Left ventricle myocardium inferior (tissue), 1 donor: ENCODE data around the gene LPCAT2. TPM values are rescaled to one million over a fixed set of nuclear protein-coding genes. Genes with fewer than 3 reads are reported as not detected.
A peak's percentile ranks its signal among the peaks of the same experiment; 100 is the strongest.

Experiments
- DNase-seq: peaks from one replicate; pipeline ENCODE4 v3.0.0-alpha.2; 2020
- H3K27ac ChIP-seq: fragments of 200-600 bp; replicated peaks from 2 replicates; pipeline ENCODE4 v1.8.0; 2021
- H3K27me3 ChIP-seq: fragments of 200-600 bp; 2 replicates; pipeline ENCODE4 v1.8.0; 2021; ENCODE audit warnings: low read depth
- H3K36me3 ChIP-seq: fragments of 200-600 bp; 2 replicates; pipeline ENCODE4 v1.8.0; 2021
- H3K4me1 ChIP-seq: fragments of 200-600 bp; 2 replicates; pipeline ENCODE4 v1.8.0; 2021
- H3K4me3 ChIP-seq: fragments of 200-600 bp; 2 replicates; pipeline ENCODE4 v1.8.0; 2021; ENCODE audit warnings: mild to moderate bottlenecking, moderate library complexity
- H3K9me3 ChIP-seq: fragments of 200-600 bp; replicated peaks from 2 replicates; pipeline ENCODE4 v1.8.0; 2021
- CTCF ChIP-seq: fragments of 200-600 bp; IDR thresholded peaks from 2 replicates; pipeline ENCODE4 v1.8.0; 2021; ENCODE audit warnings: antibody characterized with exemption, mild to moderate bottlenecking, borderline replicate concordance
- intact Hi-C: fragments of 100-400 bp; cut with micrococcal nuclease; formaldehyde crosslinking; loops from one replicate; pipeline ENCODE4 v1.11.0; 2022
- total RNA-seq: library from RNA; stranded (reverse); fragmentation: NEBNext Ultra II Directional; extraction: Animal tissue kit (Norgen Biotek cat#: 25700); gene quantifications from one replicate; pipeline ENCODE4 v1.2.1, GENCODE V29; 2021
- donor health status: DM: no; HTN: yes; CAD: no; lungs with severe emphysema.

Gene LPCAT2
- total RNA-seq, 1 donor from 2014 or later: 6.9 TPM

- no peak overlapping the region for H3K27ac ChIP-seq
- no peaks in the 10 kb centered on the region for H3K9me3 ChIP-seq
- TF ChIP-seq CTCF: no peak
These were observed 50.4 kb downstream of the LPCAT2 start for GRCh38 chr16:55559233-55559632.

GRCh38 chr16:55559933-55560516 is 51.2 kb downstream of the LPCAT2 start:
- peaks cover 26% of the 10 kb centered on the region for H3K4me1 ChIP-seq
- intact Hi-C loops: no loop called here
- no peaks in the 10 kb centered on the region for H3K27me3 ChIP-seq
- H3K27ac ChIP-seq: no peak overlapping the region
- H3K9me3 ChIP-seq: no peaks in the 10 kb centered on the region
- H3K36me3 ChIP-seq: no peaks in the 10 kb centered on the region
- no peak for DNase-seq
- no peak for TF ChIP-seq CTCF
- no peak overlapping the region for H3K4me3 ChIP-seq

More at GRCh38 chr16:55559233-55559632, 50.4 kb downstream of the LPCAT2 start:
- Histone ChIP-seq H3K4me3 (no peak overlapping the region), H3K4me1 (peaks cover 26% of the 10 kb centered on the region), H3K27me3 (no peaks in the 10 kb centered on the region), H3K36me3 (no peaks in the 10 kb centered on the region)
- DNase-seq: no peak
- intact Hi-C loops: no loop called here

DNA sequence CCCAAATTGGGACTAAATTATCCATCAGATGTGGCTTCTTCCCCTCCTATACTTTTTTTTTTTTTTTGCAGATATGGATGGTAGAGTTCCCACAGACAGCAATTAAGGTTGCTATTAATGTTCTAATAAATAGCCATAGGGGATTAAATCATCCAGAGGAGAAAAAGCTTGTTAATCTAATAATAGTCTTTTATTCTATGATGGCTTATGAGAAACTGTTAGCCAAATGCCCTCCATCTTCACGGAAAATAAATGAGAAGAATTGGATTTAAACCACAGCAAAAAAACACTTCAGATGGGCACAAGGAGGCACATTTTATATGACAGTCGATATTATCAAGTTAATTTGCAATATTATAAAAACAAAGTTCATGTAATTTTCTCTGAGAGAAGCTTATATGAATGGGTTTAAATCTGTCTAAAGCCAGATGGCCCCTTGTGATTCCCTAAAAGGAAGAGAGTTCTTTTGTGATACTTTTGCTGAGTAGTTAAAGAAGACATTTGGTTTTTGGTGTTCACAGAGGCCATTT is 52.5 kb downstream of the LPCAT2 start:
- Histone ChIP-seq H3K4me3 (no peak overlapping the region), H3K27ac (no peak overlapping the region), H3K27me3 (no peaks in the 10 kb centered on the region), H3K36me3 (no peaks in the 10 kb centered on the region), H3K9me3 (no peaks in the 10 kb centered on the region), H3K4me1 (peaks cover 26% of the 10 kb centered on the region)
- TF ChIP-seq CTCF: no peak
- intact Hi-C loops: no loop called here
- no peak for DNase-seq

DNA sequence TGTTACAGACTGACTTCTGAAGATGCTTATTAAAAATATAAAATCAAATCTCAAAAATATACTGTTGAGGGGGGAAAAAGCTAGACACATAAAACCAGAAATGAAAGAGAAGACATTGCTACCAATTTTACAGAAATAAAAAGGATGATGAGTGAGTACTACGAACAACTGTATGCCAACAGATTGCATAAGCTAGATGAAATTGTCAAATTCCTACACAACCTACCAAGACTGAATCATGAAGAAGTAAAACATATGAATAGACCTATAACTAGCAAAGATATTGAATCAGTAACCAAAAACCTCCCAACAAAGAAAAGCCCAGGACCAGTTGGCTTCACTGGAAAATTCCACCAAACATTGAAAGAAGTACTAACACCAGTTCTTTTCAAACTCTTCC is 54.1 kb downstream of the LPCAT2 start:
- DNase-seq: no peak
- no peak for TF ChIP-seq CTCF
- H3K9me3 ChIP-seq: no peaks in the 10 kb centered on the region
- H3K4me3 ChIP-seq: no peak overlapping the region
- peak overlapping the region; percentile 16 for H3K27ac ChIP-seq
- no peaks in the 10 kb centered on the region for H3K36me3 ChIP-seq
- H3K27me3 ChIP-seq: no peaks in the 10 kb centered on the region
- intact Hi-C loops: no loop called here
- peaks cover 40% of the 10 kb centered on the region for H3K4me1 ChIP-seq

GRCh38 chr16:55563797-55564196 is 54.9 kb downstream of the LPCAT2 start:
- Histone ChIP-seq H3K4me3 (no peak overlapping the region), H3K36me3 (no peaks in the 10 kb centered on the region), H3K9me3 (no peaks in the 10 kb centered on the region), H3K27ac (peak overlapping the region; percentile 16), H3K4me1 (peaks cover 41% of the 10 kb centered on the region), H3K27me3 (no peaks in the 10 kb centered on the region)
- TF ChIP-seq CTCF: no peak
- intact Hi-C loops: no loop called here
- no peak for DNase-seq
